Transverse colon (tissue), 3 donors: ENCODE measurements around the gene ORMDL3.

Experiments
- EP300 ChIP-seq: sonication (generic); formaldehyde crosslinking; IDR thresholded peaks from one replicate; pipeline ENCODE4 v1.6.1; 2017; ENCODE audit warnings: antibody characterized with exemption, low read depth
- POLR2A ChIP-seq: fragments of 450-650 bp; IDR thresholded peaks from one replicate; pipeline ENCODE4 v1.6.1; 2016; ENCODE audit warnings: antibody characterized with exemption, mild to moderate bottlenecking, moderate library complexity
- TF ChIP-seq, protein P1 (sequence below), 5 experiments: fragments of 200-600 bp in 3 of 5; fragments of 450-650 bp in 2 of 5; sonication (generic) in 3 of 5; IDR thresholded peaks; 1 replicate in 2 of 5; 2 replicates in 3 of 5; pipeline ENCODE4 v1.5.1; 2016 to 2017; ENCODE audit warnings: antibody characterized with exemption in 5 of 5, inconsistent platforms in 3 of 5, mild to moderate bottlenecking in 2 of 5, moderate library complexity in 1 of 5

- TF ChIP-seq, protein P1, sequence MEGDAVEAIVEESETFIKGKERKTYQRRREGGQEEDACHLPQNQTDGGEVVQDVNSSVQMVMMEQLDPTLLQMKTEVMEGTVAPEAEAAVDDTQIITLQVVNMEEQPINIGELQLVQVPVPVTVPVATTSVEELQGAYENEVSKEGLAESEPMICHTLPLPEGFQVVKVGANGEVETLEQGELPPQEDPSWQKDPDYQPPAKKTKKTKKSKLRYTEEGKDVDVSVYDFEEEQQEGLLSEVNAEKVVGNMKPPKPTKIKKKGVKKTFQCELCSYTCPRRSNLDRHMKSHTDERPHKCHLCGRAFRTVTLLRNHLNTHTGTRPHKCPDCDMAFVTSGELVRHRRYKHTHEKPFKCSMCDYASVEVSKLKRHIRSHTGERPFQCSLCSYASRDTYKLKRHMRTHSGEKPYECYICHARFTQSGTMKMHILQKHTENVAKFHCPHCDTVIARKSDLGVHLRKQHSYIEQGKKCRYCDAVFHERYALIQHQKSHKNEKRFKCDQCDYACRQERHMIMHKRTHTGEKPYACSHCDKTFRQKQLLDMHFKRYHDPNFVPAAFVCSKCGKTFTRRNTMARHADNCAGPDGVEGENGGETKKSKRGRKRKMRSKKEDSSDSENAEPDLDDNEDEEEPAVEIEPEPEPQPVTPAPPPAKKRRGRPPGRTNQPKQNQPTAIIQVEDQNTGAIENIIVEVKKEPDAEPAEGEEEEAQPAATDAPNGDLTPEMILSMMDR (IDR thresholded peaks at IDR 0.05) = no peak
- TF ChIP-seq POLR2A (no peak), EP300 (no peak)
Measured at GRCh38 chr17:39970157-39970692, 42.8 kb upstream of the ORMDL3 start.
